ENCODE results near the gene AQP5.

Gene AQP5

DNA sequence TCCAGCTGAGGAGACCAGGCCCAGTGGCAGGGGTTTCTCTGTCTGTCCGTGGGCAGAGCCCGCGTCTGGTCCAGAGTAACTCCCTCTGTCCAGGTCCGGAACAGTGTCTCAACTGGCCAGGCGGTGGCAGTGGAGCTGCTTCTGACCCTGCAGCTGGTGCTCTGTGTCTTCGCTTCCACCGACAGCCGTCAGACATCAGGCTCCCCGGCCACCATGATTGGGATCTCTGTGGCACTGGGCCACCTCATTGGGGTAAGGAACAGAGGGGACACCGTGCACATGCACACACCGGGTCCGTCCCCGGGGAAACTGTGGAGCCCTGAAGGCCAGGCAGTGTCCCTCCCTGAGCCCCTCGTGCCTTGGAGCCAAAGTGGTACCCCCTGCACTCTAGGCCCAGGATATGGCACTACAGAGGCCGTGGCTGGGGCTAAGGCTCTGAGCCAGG, 12.6 kb downstream of the AQP5 start:
- DNase-seq (ENCODE audit: low read depth) = peak; percentile 84
- no peak overlapping the region for H3K4me3 ChIP-seq (ENCODE audit: low read depth, low read length)
- TF ChIP-seq, protein P1, sequence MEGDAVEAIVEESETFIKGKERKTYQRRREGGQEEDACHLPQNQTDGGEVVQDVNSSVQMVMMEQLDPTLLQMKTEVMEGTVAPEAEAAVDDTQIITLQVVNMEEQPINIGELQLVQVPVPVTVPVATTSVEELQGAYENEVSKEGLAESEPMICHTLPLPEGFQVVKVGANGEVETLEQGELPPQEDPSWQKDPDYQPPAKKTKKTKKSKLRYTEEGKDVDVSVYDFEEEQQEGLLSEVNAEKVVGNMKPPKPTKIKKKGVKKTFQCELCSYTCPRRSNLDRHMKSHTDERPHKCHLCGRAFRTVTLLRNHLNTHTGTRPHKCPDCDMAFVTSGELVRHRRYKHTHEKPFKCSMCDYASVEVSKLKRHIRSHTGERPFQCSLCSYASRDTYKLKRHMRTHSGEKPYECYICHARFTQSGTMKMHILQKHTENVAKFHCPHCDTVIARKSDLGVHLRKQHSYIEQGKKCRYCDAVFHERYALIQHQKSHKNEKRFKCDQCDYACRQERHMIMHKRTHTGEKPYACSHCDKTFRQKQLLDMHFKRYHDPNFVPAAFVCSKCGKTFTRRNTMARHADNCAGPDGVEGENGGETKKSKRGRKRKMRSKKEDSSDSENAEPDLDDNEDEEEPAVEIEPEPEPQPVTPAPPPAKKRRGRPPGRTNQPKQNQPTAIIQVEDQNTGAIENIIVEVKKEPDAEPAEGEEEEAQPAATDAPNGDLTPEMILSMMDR (conservative IDR thresholded peaks at IDR 0.05; ENCODE audit: low read depth, low read length) = peak; percentile 85

DNA sequence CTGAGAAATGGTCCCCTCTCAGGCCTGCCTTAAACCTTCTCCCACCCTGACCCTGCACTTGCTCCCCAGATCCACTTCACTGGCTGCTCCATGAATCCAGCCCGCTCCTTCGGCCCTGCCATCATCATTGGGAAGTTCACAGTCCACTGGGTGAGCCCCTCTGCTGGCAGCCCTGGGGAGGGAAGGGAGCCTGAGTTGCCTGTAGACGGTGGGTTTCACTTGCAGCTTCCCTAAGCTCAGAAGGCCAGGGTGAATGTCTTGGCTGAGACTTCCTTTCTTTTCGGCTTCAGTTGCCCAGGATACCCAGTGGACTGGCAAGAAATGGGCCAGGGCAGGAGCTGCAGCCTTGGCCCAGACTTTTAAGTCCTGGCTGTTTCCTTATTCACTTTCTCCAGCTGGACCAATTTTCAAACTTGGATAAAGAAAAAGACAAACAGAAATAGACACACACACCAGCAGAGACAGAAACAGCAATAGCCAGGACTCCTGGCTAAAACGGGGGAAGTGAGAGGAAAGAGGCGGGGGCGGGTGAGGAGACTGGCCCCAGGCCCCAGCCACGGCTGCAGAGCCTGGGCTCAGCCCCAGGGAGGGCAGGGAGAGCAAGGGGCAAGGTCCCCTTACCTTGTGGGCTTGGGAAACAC, 13.1 kb downstream of the AQP5 start:
- H3K4me3 ChIP-seq (ENCODE audit: low read depth, low read length) = no peak overlapping the region
- DNase-seq (ENCODE audit: low read depth) = no peak
- TF ChIP-seq, protein P1 (conservative IDR thresholded peaks at IDR 0.05; ENCODE audit: low read depth, low read length) = no peak

DNA sequence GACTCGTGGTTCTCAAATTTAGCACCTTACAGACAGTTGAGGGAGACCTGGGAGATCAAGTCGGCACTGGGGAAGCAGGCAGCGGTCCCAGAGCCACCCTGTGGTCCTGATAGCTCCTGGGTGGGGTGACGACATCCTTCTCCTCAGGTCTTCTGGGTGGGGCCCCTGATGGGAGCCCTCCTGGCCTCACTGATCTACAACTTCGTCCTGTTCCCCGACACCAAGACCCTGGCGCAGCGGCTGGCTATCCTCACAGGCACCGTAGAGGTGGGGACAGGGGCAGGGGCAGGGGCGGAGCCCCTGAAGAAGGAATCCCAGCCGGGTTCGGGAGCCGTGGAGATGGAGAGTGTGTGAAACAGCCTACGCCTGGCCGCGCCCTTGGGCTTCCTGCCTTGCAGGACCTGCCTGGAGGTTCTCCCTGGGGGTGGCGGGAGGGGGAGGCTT, 13.7 kb downstream of the AQP5 start:
- TF ChIP-seq, protein P1 (conservative IDR thresholded peaks at IDR 0.05; ENCODE audit: low read depth, low read length) = no peak
- no peak for DNase-seq (ENCODE audit: low read depth)
- H3K4me3 ChIP-seq (ENCODE audit: low read depth, low read length) = no peak overlapping the region

DNA sequence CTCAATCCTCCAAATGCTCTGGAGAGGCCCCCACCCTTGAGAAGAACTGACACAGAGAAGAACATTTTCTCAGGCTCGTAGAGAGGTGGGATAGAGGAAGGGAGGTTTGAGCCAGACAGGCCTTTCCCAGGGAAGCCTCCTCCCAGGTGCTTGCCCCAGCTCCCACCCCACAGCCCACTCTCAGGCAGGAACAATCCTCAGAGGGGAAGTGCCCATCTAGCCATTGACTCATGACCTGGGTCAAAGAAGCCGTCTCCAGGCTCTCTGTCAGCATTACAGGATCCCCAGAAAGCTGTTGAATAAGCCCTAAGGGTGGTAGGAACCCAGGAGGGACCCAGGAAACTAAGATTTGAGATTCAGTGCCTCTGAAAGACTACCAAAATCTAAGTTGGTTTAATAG, 14.9 kb downstream of the AQP5 start:
- DNase-seq (ENCODE audit: low read depth) = no peak
- TF ChIP-seq, protein P1 (conservative IDR thresholded peaks at IDR 0.05; ENCODE audit: low read depth, low read length) = no peak

DNA sequence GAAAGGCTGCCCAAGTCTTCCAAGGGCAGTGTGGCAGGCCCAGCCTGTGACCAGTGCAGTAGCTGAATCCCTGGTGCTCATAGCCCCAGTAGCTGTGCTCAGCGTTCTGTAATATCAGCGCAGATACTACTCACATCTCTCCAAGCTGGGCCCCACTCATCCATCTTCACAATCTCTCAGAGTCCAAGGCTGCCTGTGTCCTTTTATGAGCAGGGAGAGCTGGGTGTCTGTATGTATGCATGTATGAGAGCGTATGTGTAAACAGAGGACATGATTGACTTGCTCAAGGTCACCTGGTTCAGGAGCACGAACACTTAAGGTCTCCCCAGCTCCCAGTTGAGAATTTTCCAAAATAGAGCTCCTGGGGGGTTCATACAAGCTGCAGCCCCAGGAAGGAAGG, 16.5 kb downstream of the AQP5 start:
- no peak for DNase-seq (ENCODE audit: low read depth)
- no peak overlapping the region for H3K4me3 ChIP-seq (ENCODE audit: low read depth, low read length)
- TF ChIP-seq, protein P1 (conservative IDR thresholded peaks at IDR 0.05; ENCODE audit: low read depth, low read length) = no peak

More for the DNA sequence above, 14.9 kb downstream of the AQP5 start:
- H3K4me3 ChIP-seq (ENCODE audit: low read depth, low read length) = no peak overlapping the region

DNA sequence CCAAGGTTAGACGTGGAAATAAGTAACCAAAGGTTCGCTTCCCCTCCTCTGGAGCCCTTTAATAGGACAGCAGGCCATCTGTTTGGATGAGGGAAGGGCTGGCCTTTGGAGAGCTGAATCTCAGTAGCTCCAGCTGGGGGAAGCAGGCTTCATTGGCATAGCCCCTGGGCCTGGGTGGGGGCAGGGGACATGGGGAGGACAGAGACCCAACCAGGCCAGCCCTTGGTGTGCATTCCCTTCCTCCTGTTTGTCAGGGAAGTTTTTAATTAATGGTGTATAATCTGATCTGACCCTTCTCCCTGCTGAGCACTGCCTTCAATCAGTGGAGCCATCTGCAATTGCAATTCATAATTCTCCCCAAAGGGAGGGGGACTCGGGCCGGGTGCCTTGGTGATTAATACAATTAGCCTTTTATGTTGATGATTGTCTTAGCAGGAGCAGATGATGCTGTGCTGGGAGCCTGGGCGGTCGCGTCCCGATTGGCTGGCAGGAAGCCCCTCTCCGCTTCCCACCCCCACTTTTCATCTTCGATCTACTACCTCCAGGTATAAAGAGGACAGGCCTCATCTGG, 17.4 kb downstream of the AQP5 start:
- TF ChIP-seq, protein P1 (conservative IDR thresholded peaks at IDR 0.05; ENCODE audit: low read depth, low read length) = no peak
- no peak overlapping the region for H3K4me3 ChIP-seq (ENCODE audit: low read depth, low read length)
- no peak for DNase-seq (ENCODE audit: low read depth)

DNA sequence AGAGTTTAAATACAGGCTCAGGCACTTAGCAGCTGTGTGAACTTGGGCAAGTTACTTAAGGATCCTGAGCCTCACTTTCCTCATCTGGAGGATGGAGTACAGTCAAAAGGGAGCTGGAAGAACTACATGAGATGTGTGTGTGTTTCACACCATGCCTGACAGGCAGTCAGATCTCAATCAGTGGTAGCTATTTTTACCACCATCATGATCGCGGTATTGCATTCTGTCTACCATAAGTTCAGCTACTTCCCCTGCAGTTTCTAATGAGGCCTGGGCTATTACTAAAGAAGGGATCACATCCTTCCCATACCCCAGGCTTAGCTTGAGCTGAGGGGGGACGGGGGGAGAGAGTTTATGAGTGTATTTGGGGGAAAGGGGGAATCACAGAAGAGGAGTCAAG, 18.1 kb downstream of the AQP5 start:
- TF ChIP-seq, protein P1 (conservative IDR thresholded peaks at IDR 0.05; ENCODE audit: low read depth, low read length) = no peak
- no peak for DNase-seq (ENCODE audit: low read depth)
- H3K4me3 ChIP-seq (ENCODE audit: low read depth, low read length) = no peak overlapping the region
